Neural progenitor cell (in vitro differentiated cells): ENCODE results near the gene ERCC5.

Experiments used
- CTCF ChIP-seq: fragments of 200-600 bp; sonication (generic); IDR thresholded peaks from 2 replicates; pipeline ENCODE4 v1.5.1; 2017; ENCODE audit warnings: antibody characterized with exemption, mild to moderate bottlenecking
- EZH2 ChIP-seq: fragments of 200-600 bp; sonication (generic); IDR thresholded peaks from 2 replicates; pipeline ENCODE4 v1.6.1; 2017; ENCODE audit warnings: antibody characterized with exemption, mild to moderate bottlenecking, moderate library complexity

DNA sequence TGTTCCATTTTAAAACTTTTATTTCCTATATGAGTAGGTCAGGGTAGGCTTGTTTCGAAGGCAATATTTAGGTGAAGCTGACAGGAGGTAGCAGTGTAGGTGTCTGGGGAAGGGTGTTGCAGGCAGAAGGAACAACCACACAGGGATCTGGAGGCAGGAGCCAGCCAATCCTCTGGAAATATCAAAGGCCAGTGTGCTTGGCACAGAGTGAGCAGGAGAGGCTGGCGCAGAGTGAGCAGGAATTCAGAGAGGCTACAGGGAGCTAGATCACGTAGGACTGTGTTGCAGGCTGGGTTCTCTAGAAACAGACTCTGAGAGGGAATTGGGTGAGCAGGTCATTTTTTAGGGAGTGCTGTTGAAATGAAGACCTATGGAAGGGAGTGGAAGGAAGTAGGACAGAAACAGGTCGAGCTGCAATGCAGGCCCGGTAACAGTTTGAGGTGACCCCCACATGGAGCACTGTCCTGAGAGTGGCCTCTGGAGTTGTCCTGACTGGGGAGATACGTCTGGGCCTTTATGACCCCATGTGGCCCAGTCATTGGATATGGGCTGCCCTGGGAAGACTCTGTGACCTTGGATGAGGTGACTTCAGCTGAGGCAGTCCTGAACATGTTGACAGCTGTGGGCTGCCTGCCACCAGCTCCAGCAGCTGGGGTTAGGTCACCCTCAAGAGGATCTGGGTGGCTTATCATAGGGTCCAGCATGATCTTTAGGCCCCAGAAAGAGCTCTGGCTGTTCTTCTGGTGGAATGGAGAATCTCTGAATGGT is 51.7 kb downstream of the ERCC5 start:
- TF ChIP-seq CTCF (no peak), EZH2 (no peak)
